Measurements from ENCODE around the gene PRSS56.
A peak's percentile ranks its signal among the peaks of the same experiment; 100 is the strongest.

The PRSS56 gene

DNA sequence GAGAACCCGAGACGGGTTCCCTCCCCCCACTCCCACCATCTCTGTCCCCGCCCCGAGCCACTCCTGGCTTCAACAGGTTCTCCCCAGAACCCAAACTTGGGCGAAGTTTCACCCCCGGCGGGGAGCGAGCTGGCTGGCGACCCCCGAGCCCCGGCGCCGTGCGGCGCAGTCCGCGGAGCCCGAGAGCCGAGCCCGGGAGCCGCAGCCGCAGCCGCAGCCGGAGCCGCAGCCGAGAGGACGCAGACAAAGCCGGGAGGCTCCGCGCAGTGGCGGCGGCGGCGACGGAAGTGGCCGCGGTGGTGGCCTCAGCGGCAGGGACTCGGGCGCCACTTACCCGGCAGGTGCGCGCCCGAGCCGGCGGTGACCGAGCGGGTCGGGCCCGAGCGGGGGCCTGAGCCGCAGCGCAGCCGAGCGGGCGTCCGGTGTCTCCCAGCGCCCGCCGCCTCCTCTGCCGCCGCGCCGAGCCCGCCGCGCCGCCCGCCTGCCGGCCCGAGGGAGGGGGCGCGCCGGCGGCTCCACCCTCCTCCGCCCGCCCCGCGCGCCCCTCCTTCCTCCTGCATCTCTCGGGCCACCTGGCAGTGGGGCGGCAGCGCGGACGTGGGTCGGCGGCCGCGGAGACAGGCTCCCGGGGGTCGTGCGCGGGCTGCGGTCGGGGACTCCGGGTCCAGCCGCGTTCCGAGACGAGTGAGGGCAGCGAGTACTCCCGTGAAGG is 32.6 kb upstream of the PRSS56 start, which contains the start of gene ECEL1:
Gene ECEL1 (minus strand): TSS at position 450 of the 712 bp plus-strand sequence. CDS start 1,181 bp downstream, outside the sequence.
- Histone ChIP-seq H3K36me3 (ENCODE audit: control insufficient read depth, insufficient read depth, low read length) (no peaks in the 10 kb centered on the region), H3K27ac (ENCODE audit: low read depth, low read length, severe bottlenecking) (no peak within 1 kb of the TSS), H3K4me1 (ENCODE audit: control insufficient read depth, insufficient read depth, low read length, poor library complexity, severe bottlenecking) (no peaks in the 10 kb centered on the region), H3K9me3 (ENCODE audit: control insufficient read depth, low read length) (no peaks in the 10 kb centered on the region), H3K4me3 (ENCODE audit: extremely low read depth, insufficient read depth, low read length, poor library complexity, severe bottlenecking) (peak within 1 kb of the TSS; percentile 11)
- 0 to 1% methylated on average over 43 to 82 of the region's 102 CpGs for WGBS, 2 experiments (ENCODE audit: insufficient coverage in 2 of 2)

GRCh38 chr2:232488097-232488711 is 32.0 kb upstream of the PRSS56 start:
- Histone ChIP-seq H3K4me3 (ENCODE audit: extremely low read depth, insufficient read depth, low read length, poor library complexity, severe bottlenecking) (no peak overlapping the region), H3K36me3 (ENCODE audit: control insufficient read depth, insufficient read depth, low read length) (no peaks in the 10 kb centered on the region), H3K27ac (ENCODE audit: low read depth, low read length, severe bottlenecking) (no peak overlapping the region), H3K4me1 (ENCODE audit: control insufficient read depth, insufficient read depth, low read length, poor library complexity, severe bottlenecking) (no peaks in the 10 kb centered on the region), H3K9me3 (ENCODE audit: control insufficient read depth, low read length) (no peaks in the 10 kb centered on the region)
- whole genome bisulfite sequencing, 2 experiments (ENCODE audit: insufficient coverage in 2 of 2): 12 to 13% methylated on average over 10 to 14 of the region's 16 CpGs

DNA sequence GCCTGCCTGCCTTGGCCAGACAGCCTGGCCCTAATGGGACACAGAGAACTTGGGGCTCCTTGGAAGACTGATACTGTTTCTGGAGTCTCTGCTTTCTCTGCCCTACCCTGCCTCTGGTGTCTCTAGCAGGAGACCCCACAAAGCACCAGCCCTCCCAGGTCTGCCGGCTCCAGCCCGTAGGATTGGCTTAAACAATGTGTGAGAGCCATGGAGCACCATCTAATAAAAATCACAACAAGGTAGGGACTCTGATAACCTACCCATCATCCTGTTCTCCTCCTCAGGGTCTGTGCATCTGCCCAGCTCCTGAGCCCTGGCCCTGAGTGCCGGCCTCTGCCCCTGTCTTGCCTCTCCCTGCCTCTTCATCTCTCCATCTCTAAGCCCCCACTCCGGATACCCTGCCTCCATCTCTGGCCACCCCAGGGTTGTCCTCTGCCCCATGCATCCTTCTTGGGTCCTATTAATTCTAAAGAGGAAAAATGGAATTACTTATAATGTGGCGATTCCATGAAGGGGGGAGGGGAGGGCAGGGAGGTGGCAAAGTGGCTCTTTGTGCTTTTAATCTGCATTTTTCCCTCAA is 31.4 kb upstream of the PRSS56 start:
- H3K27ac ChIP-seq (ENCODE audit: low read depth, low read length, severe bottlenecking): no peak overlapping the region
- no peak overlapping the region for H3K4me3 ChIP-seq (ENCODE audit: extremely low read depth, insufficient read depth, low read length, poor library complexity, severe bottlenecking)
- H3K4me1 ChIP-seq (ENCODE audit: control insufficient read depth, insufficient read depth, low read length, poor library complexity, severe bottlenecking): no peaks in the 10 kb centered on the region
- no peaks in the 10 kb centered on the region for H3K36me3 ChIP-seq (ENCODE audit: control insufficient read depth, insufficient read depth, low read length)
- WGBS, 2 experiments (ENCODE audit: insufficient coverage in 2 of 2): 74 to 80% methylated on average over 2 of the region's 5 CpGs
- no peaks in the 10 kb centered on the region for H3K9me3 ChIP-seq (ENCODE audit: control insufficient read depth, low read length)

DNA sequence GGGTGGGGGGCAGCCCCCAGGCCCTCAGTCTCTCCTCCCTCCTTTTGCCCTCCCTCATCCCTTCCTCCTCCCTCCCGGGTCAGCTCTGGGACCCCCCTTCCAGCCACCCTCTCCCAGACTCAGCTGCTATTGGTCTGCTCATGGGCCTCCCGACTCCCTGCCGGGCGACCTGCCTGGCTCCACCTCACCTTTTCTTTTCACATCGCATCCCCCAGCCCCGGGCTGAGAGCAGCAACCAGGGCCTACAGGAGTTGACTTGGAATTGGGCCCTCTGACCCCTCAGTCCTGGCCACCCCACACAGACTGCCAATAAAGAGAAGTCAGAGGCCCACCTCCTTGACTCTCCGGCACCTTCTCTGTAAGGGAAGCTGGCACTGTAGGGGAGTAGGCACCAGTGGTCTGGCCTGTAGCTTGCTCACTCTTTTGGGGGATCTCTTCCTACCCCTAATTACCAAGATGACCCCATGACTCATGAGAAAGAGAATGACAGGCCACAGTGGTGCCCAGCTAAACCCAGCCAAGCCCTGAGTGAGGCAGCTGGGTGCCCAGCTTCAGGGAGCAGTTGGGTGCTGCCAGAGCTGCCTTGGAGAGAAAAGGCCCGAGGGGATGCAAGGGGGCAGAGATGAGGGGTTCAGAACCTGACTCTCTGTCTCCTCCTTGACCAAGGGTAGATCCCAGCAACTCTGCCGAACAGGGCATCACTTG is 30.5 kb upstream of the PRSS56 start:
- Histone ChIP-seq H3K9me3 (ENCODE audit: control insufficient read depth, low read length) (no peaks in the 10 kb centered on the region), H3K36me3 (ENCODE audit: control insufficient read depth, insufficient read depth, low read length) (no peaks in the 10 kb centered on the region), H3K4me3 (ENCODE audit: extremely low read depth, insufficient read depth, low read length, poor library complexity, severe bottlenecking) (no peak overlapping the region), H3K4me1 (ENCODE audit: control insufficient read depth, insufficient read depth, low read length, poor library complexity, severe bottlenecking) (no peaks in the 10 kb centered on the region), H3K27ac (ENCODE audit: low read depth, low read length, severe bottlenecking) (no peak overlapping the region)
- 58 to 60% methylated on average over 6 to 8 of the region's 9 CpGs for WGBS, 2 experiments (ENCODE audit: insufficient coverage in 2 of 2)

DNA sequence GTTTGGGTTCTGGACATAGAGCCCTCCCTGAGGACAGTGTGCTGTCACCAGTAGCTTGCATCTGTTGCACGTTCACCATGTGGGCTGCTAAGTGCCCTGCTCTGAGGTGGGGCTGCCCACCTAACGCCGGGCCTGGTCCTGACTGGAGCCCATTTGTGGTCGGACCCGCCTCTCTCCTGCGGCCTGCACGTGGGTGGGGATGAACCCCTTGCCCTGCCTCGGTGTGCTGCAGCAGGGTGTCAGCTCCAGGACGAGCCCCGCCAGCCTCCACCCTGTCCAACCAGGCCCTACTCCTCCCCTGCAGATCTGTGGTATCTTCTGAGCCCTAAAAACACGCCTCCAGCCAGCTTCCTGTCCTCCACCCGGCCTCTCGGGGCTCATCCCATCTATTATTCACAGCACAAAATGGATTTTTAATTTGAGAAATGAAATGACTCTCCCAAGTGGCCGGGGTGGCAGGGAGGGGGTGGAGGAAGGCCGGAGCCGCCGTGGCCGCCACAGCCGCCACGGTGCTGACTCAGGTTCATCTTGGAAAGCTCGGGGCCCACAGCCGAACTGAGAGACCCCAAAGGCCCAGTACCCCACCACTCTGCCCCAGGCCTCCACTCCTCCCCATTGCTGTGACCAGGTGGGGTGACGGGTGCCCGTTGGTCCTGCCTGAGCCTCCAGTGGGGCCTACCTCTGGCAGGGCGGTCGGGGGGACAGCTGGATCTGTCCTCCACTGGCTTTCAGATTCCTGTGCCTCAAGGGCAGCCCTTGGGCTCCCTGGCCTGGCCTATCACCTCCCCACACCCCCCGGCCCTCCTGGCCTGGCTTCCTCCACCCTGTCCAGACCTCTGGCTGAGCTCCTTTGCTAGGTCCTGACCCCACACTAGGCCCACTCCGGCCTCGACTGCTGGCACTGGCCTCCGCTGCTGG is 29.7 kb upstream of the PRSS56 start:
- Histone ChIP-seq H3K4me1 (ENCODE audit: control insufficient read depth, insufficient read depth, low read length, poor library complexity, severe bottlenecking) (no peaks in the 10 kb centered on the region), H3K36me3 (ENCODE audit: control insufficient read depth, insufficient read depth, low read length) (no peaks in the 10 kb centered on the region), H3K4me3 (ENCODE audit: extremely low read depth, insufficient read depth, low read length, poor library complexity, severe bottlenecking) (no peak overlapping the region), H3K27ac (ENCODE audit: low read depth, low read length, severe bottlenecking) (no peak overlapping the region), H3K9me3 (ENCODE audit: control insufficient read depth, low read length) (no peaks in the 10 kb centered on the region)
- WGBS, 2 experiments (ENCODE audit: insufficient coverage in 2 of 2): 93 to 97% methylated on average over 15 to 23 of the region's 30 CpGs

DNA sequence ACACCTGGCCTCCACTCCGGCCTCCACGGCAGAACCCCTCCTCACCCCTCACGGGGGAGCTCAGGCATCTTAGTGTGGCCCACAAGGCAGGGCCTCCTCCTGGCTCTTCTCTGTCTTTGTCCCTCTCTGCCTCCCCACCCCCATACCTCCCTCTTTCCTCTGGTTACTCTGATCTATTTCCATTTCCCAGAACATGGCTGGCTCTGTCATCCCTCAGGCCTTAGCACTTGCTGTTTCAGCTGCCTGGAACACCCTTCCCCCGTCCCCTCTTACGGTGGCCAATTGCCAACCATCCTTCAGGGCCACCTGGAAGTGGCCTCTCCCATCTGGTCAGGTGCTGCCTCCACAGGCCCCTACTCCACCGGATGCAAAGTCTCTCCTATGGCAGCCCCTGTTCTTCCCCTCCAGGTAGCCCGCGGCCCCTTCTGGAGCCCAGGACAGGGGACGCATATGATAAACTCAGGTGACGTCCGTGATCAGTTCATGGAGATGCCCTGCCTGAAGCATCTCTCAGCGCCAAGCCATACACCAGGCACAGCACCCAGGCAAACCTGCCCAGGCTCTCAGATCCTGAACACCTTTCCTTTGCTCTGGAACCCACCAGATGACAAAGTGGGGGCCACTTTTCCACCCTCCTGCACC is 28.9 kb upstream of the PRSS56 start:
- no peak overlapping the region for H3K27ac ChIP-seq (ENCODE audit: low read depth, low read length, severe bottlenecking)

GRCh38 chr2:232492236-232492848 is 27.8 kb upstream of the PRSS56 start:
- H3K36me3 ChIP-seq (ENCODE audit: control insufficient read depth, insufficient read depth, low read length): no peaks in the 10 kb centered on the region
- H3K9me3 ChIP-seq (ENCODE audit: control insufficient read depth, low read length): no peaks in the 10 kb centered on the region
- no peaks in the 10 kb centered on the region for H3K4me1 ChIP-seq (ENCODE audit: control insufficient read depth, insufficient read depth, low read length, poor library complexity, severe bottlenecking)
- no peak overlapping the region for H3K27ac ChIP-seq (ENCODE audit: low read depth, low read length, severe bottlenecking)
- no peak overlapping the region for H3K4me3 ChIP-seq (ENCODE audit: extremely low read depth, insufficient read depth, low read length, poor library complexity, severe bottlenecking)
- WGBS, 2 experiments (ENCODE audit: insufficient coverage in 2 of 2): 50 to 66% methylated on average over 4 to 5 of the region's 8 CpGs

More for the DNA sequence above, 28.9 kb upstream of the PRSS56 start:
- Histone ChIP-seq H3K9me3 (ENCODE audit: control insufficient read depth, low read length) (no peaks in the 10 kb centered on the region), H3K4me1 (ENCODE audit: control insufficient read depth, insufficient read depth, low read length, poor library complexity, severe bottlenecking) (no peaks in the 10 kb centered on the region), H3K4me3 (ENCODE audit: extremely low read depth, insufficient read depth, low read length, poor library complexity, severe bottlenecking) (no peak overlapping the region), H3K36me3 (ENCODE audit: control insufficient read depth, insufficient read depth, low read length) (no peaks in the 10 kb centered on the region)
- WGBS, 2 experiments (ENCODE audit: insufficient coverage in 2 of 2): 87% methylated on average over 12 of the region's 12 CpGs

- no peaks in the 10 kb centered on the region for H3K9me3 ChIP-seq (ENCODE audit: control insufficient read depth, low read length)
- no peaks in the 10 kb centered on the region for H3K36me3 ChIP-seq (ENCODE audit: control insufficient read depth, insufficient read depth, low read length)
- no peak overlapping the region for H3K4me3 ChIP-seq (ENCODE audit: extremely low read depth, insufficient read depth, low read length, poor library complexity, severe bottlenecking)
- H3K4me1 ChIP-seq (ENCODE audit: control insufficient read depth, insufficient read depth, low read length, poor library complexity, severe bottlenecking): no peaks in the 10 kb centered on the region
- 87 to 88% methylated on average over 18 to 23 of the region's 24 CpGs for WGBS, 2 experiments (ENCODE audit: insufficient coverage in 2 of 2)
- no peak overlapping the region for H3K27ac ChIP-seq (ENCODE audit: low read depth, low read length, severe bottlenecking)
These were observed 27.1 kb upstream of the PRSS56 start for GRCh38 chr2:232492963-232493700.
